AG10803 (cell line): ENCODE data around the gene RNF224.
"Not testable (repeated sequence)": the region's sequence is repeated elsewhere in the genome, so short reads cannot be mapped to it uniquely, and the experiment has no call there.

Experiments used
- DNase-seq: peaks from one replicate; pipeline ENCODE4 v3.0.0; 2010; ENCODE audit warnings: low read depth
- H3K4me3 ChIP-seq: 2 replicates; pipeline ENCODE4 v1.5.1; 2011; ENCODE audit warnings: mild to moderate bottlenecking, low read length, control low read depth
- TF ChIP-seq, protein P1 (sequence below): conservative IDR thresholded peaks from 2 replicates; pipeline ENCODE4 v1.5.1; 2011; ENCODE audit warnings: mild to moderate bottlenecking, low read length, control low read depth, inconsistent platforms

RNF224 gene

GRCh38 chr9:137262173-137262908 lies 35.0 kb downstream of the RNF224 start:
- DNase-seq, result peak; percentile 49
- TF ChIP-seq, protein P1, sequence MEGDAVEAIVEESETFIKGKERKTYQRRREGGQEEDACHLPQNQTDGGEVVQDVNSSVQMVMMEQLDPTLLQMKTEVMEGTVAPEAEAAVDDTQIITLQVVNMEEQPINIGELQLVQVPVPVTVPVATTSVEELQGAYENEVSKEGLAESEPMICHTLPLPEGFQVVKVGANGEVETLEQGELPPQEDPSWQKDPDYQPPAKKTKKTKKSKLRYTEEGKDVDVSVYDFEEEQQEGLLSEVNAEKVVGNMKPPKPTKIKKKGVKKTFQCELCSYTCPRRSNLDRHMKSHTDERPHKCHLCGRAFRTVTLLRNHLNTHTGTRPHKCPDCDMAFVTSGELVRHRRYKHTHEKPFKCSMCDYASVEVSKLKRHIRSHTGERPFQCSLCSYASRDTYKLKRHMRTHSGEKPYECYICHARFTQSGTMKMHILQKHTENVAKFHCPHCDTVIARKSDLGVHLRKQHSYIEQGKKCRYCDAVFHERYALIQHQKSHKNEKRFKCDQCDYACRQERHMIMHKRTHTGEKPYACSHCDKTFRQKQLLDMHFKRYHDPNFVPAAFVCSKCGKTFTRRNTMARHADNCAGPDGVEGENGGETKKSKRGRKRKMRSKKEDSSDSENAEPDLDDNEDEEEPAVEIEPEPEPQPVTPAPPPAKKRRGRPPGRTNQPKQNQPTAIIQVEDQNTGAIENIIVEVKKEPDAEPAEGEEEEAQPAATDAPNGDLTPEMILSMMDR, result peak; percentile 42
- H3K4me3 ChIP-seq, result not testable (repeated sequence)

DNA sequence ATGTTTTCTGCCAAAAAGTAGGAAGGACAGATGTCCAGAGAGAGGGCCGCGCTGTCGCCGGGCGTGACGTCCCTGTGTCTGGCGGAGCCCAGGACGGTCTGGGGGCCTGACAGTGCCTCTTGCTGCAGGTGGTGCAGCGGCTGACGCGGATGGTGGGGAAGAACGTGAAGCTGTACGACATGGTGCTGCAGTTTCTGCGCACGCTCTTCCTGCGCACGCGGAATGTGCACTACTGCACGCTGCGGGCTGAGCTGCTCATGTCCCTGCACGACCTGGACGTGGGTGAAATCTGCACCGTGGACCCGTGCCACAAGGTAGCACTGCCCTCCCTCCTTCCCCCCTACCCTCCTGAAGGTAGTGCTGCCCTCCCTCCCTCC lies 35.6 kb downstream of the RNF224 start:
- no peak for DNase-seq
- TF ChIP-seq, protein P1, result no peak
- no peak overlapping the region for H3K4me3 ChIP-seq

- DNase-seq, result no peak
- H3K4me3 ChIP-seq, result no peak overlapping the region
- TF ChIP-seq, protein P1, result no peak
Measured at GRCh38 chr9:137263506-137263905, 36.2 kb downstream of the RNF224 start.

- TF ChIP-seq, protein P1, result no peak
- DNase-seq, result no peak
- H3K4me3 ChIP-seq, result no peak overlapping the region
Measured at GRCh38 chr9:137264067-137264466, 36.8 kb downstream of the RNF224 start.

- DNase-seq, result no peak
- TF ChIP-seq, protein P1, result no peak
- H3K4me3 ChIP-seq, result no peak overlapping the region
Measured at GRCh38 chr9:137265496-137266161, 38.3 kb downstream of the RNF224 start.

- no peak for DNase-seq
- TF ChIP-seq, protein P1, result no peak
- H3K4me3 ChIP-seq, result no peak overlapping the region
Measured at GRCh38 chr9:137266162-137266527, 38.8 kb downstream of the RNF224 start.
